Upper lobe of left lung (tissue), 6 donors: ENCODE results near the gene POFUT1. TPM values are rescaled to one million over a fixed set of nuclear protein-coding genes. Genes with fewer than 3 reads are reported as not detected.

ENCODE experiments used
- ATAC-seq, 2 donors: fragments of 200-7000 bp; cut with Tn5 transposase; one replicate each; pipeline ENCODE4 v1.9.1; 2022; ENCODE audit warnings: mild to moderate bottlenecking in 2 of 2, moderate library complexity in 2 of 2; ENCODE audit not compliant: low FRiP score in 2 of 2
- DNase-seq, 2 donors: peaks; one replicate each; pipeline ENCODE4 v3.0.0-alpha.2; 2019 to 2020
- H3K27ac ChIP-seq, 4 donors: fragments of 200-600 bp; sonication (generic); one replicate each; pipeline ENCODE4 v1.5.1; 2016 to 2019
- H3K27me3 ChIP-seq, 4 donors: fragments of 200-600 bp; sonication (generic); one replicate each; pipeline ENCODE4 v1.5.1; 2017 to 2019
- H3K36me3 ChIP-seq, 4 donors: fragments of 200-600 bp; sonication (generic); one replicate each; pipeline ENCODE4 v1.5.1; 2016 to 2019
- H3K4me1 ChIP-seq, 4 donors: fragments of 200-600 bp; sonication (generic); one replicate each; pipeline ENCODE4 v1.5.1; 2018 to 2019
- H3K4me3 ChIP-seq, 4 donors: fragments of 200-600 bp; sonication (generic); one replicate each; pipeline ENCODE4 v1.5.1; 2017 to 2019; ENCODE audit warnings: mild to moderate bottlenecking in 2 of 4, moderate library complexity in 1 of 4
- H3K9me3 ChIP-seq, 4 donors: fragments of 200-600 bp; sonication (generic); one replicate each; pipeline ENCODE4 v1.5.1; 2018 to 2019
- CTCF ChIP-seq, 6 experiments: fragments of 450-650 bp in 4 of 6; fragments of 200-600 bp in 2 of 6; sonication (generic) in 2 of 6; IDR thresholded peaks; one replicate each; pipeline ENCODE4 v1.5.1; 2016 to 2019; ENCODE audit warnings: antibody characterized with exemption in 6 of 6
- EP300 ChIP-seq, 4 donors: sonication (generic); formaldehyde crosslinking; IDR thresholded peaks; one replicate each; pipeline ENCODE4 v1.5.1; 2017; ENCODE audit warnings: antibody characterized with exemption in 4 of 4, control low read depth in 2 of 4
- POLR2A ChIP-seq, 4 donors: fragments of 450-650 bp; IDR thresholded peaks; one replicate each; pipeline ENCODE4 v1.5.1; 2016 to 2017; ENCODE audit warnings: antibody characterized with exemption in 4 of 4, mild to moderate bottlenecking in 2 of 4
- POLR2AphosphoS5 ChIP-seq, 2 donors: sonication (generic); formaldehyde crosslinking; IDR thresholded peaks; one replicate each; pipeline ENCODE4 v1.5.1; 2017; ENCODE audit warnings: antibody characterized with exemption in 2 of 2
- WGBS, 2 donors: methylation state at CpG; one replicate each; pipeline ENCODE4 v1.1.5; 2017 to 2018; 5-methylcytosine and 5-hydroxymethylcytosine counted together
- total RNA-seq, 6 donors: library from RNA; depleted of rRNA in 4 of 6; stranded (reverse); fragments of >200 nt in 4 of 6; gene quantifications; one replicate each; pipeline versions ENCODE4 v1.1.0 to v1.2.1, GENCODE V29; 2016 to 2021
- donor health status: DM: no; HTN: no; CAD: no; lungs with moderate emphysema.
- donor health status: DM: no; HTN: yes; CAD: no; lungs with severe emphysema.

Gene POFUT1
- total RNA-seq, 6 donors from 2014 or later, result 12.6 to 31.5 (median 26.5) TPM

GRCh38 chr20:32224463-32224862 lies 16.8 kb downstream of the POFUT1 start:
- no peaks in the 10 kb centered on the region for H3K27me3 ChIP-seq
- H3K4me3 ChIP-seq, result no peak overlapping the region
- peaks cover 4 to 65% (median 17%) of the 10 kb centered on the region in 4 donors for H3K36me3 ChIP-seq
- peaks cover 13 to 19% (median 13%) of the 10 kb centered on the region in 4 donors for H3K4me1 ChIP-seq
- TF ChIP-seq POLR2AphosphoS5 (IDR thresholded peaks at IDR 0.05) (no peak), CTCF (IDR thresholded peaks at IDR 0.05) (no peak), POLR2A (IDR thresholded peaks at IDR 0.05) (no peak), EP300 (IDR thresholded peaks at IDR 0.05) (no peak)
- H3K9me3 ChIP-seq, result no peaks in the 10 kb centered on the region
- WGBS, 2 donors, result 89 to 91% methylated on average over 4 of the region's 4 CpGs
- ATAC-seq (no peak), DNase-seq (no peak)
- H3K27ac ChIP-seq, result no peak overlapping the region

- ATAC-seq, result no peak
- Histone ChIP-seq H3K4me1 (peaks cover 13 to 19% (median 13%) of the 10 kb centered on the region in 4 donors), H3K9me3 (no peaks in the 10 kb centered on the region), H3K27ac (peak overlapping the region in 2 of 4 donors; percentile 73 to 79), H3K27me3 (no peaks in the 10 kb centered on the region), H3K4me3 (no peak overlapping the region), H3K36me3 (peaks cover 4 to 62% (median 23%) of the 10 kb centered on the region in 4 donors)
- TF ChIP-seq EP300 (IDR thresholded peaks at IDR 0.05), result no peak
- no peak for TF ChIP-seq CTCF (IDR thresholded peaks at IDR 0.05)
- TF ChIP-seq POLR2A (IDR thresholded peaks at IDR 0.05), result no peak
- no peak for TF ChIP-seq POLR2AphosphoS5 (IDR thresholded peaks at IDR 0.05)
- DNase-seq, result no peak
- 68 to 76% methylated on average over 1 of the region's 1 CpG for WGBS, 2 donors
Measured at GRCh38 chr20:32226391-32226790, 18.7 kb downstream of the POFUT1 start.

- H3K4me3 ChIP-seq, result no peak overlapping the region
- ATAC-seq (no peak), DNase-seq (no peak)
- TF ChIP-seq POLR2AphosphoS5 (IDR thresholded peaks at IDR 0.05) (no peak), POLR2A (IDR thresholded peaks at IDR 0.05) (no peak), EP300 (IDR thresholded peaks at IDR 0.05) (no peak), CTCF (IDR thresholded peaks at IDR 0.05) (no peak)
- H3K27ac ChIP-seq, result peak overlapping the region; percentile 5 to 79 (median 52)
- H3K36me3 ChIP-seq, result peaks cover 4 to 61% (median 23%) of the 10 kb centered on the region in 4 donors
- WGBS, 2 donors, result 65 to 86% methylated on average over 7 of the region's 7 CpGs
- H3K9me3 ChIP-seq, result no peaks in the 10 kb centered on the region
- no peaks in the 10 kb centered on the region for H3K27me3 ChIP-seq
- peaks cover 15 to 27% (median 17%) of the 10 kb centered on the region in 4 donors for H3K4me1 ChIP-seq
Measured at GRCh38 chr20:32227306-32227705, 19.6 kb downstream of the POFUT1 start.

- peaks cover 20 to 30% (median 22%) of the 10 kb centered on the region in 4 donors for H3K4me1 ChIP-seq
- no peak overlapping the region for H3K4me3 ChIP-seq
- 46 to 51% methylated on average over 15 to 22 of the region's 22 CpGs for WGBS, 2 donors
- no peaks in the 10 kb centered on the region for H3K9me3 ChIP-seq
- DNase-seq (peak in 1 of 2 donors; percentile 56), ATAC-seq (peak; percentile 50 to 58)
- peak overlapping the region; percentile 5 to 79 (median 52) for H3K27ac ChIP-seq
- H3K27me3 ChIP-seq, result no peaks in the 10 kb centered on the region
- TF ChIP-seq CTCF (IDR thresholded peaks at IDR 0.05) (no peak), POLR2AphosphoS5 (IDR thresholded peaks at IDR 0.05) (no peak), EP300 (IDR thresholded peaks at IDR 0.05) (no peak), POLR2A (IDR thresholded peaks at IDR 0.05) (no peak)
- peaks cover 3 to 61% (median 22%) of the 10 kb centered on the region in 4 donors for H3K36me3 ChIP-seq
Measured at GRCh38 chr20:32227744-32228688, 20.3 kb downstream of the POFUT1 start.
